AG04450 (cell line): Measurements from ENCODE around the gene ADSL. TPM values are rescaled to one million over a fixed set of nuclear protein-coding genes. Genes with fewer than 3 reads are reported as not detected.

ENCODE experiments used
- CTCF ChIA-PET: fragments of 300-600, 350-600 bp; formaldehyde crosslinking; extraction: SDS; loops from one replicate; lab custom pipeline; 2022; ENCODE audit warnings: antibody characterized with exemption, inconsistent platforms; lab: Charles Lee
- POLR2A ChIA-PET: fragments of 350-600 bp; formaldehyde crosslinking; extraction: SDS; loops from one replicate; lab custom pipeline; 2021; ENCODE audit warnings: antibody characterized with exemption, inconsistent platforms; lab: Yijun Ruan, JAX
- DNase-seq: peaks from one replicate; pipeline ENCODE4 v3.0.0-alpha.2; 2011; ENCODE audit warnings: low read depth, low spot score
- H3K27ac ChIP-seq: one replicate; pipeline ENCODE4 v1.5.1; 2012; ENCODE audit warnings: low read depth, low read length, control low read depth
- H3K27me3 ChIP-seq: one replicate; pipeline ENCODE4 v1.6.0; 2012; ENCODE audit warnings: low read length; ENCODE audit not compliant: control insufficient read depth, insufficient read depth
- H3K4me3 ChIP-seq: 2 replicates; pipeline ENCODE4 v1.5.1; 2011; ENCODE audit warnings: mild to moderate bottlenecking, low read depth, low read length, control low read depth
- H3K9me3 ChIP-seq: 2 replicates; pipeline ENCODE4 v1.5.1; 2012; ENCODE audit warnings: low read length; ENCODE audit not compliant: control insufficient read depth, insufficient read depth
- polyA plus RNA-seq: library from polyadenylated mRNA; depleted of rRNA; stranded (reverse); fragments of >200 nt; gene quantifications from 2 replicates; pipeline ENCODE4 v1.2.3, GENCODE V29; 2011
- TF ChIP-seq, protein P1 (sequence below): IDR thresholded peaks from 2 replicates; pipeline ENCODE4 v1.5.1; 2011; ENCODE audit warnings: low read depth, low read length, control low read depth, inconsistent platforms

ADSL gene
- polyA plus RNA-seq, 1 experiment = 116 TPM

DNA sequence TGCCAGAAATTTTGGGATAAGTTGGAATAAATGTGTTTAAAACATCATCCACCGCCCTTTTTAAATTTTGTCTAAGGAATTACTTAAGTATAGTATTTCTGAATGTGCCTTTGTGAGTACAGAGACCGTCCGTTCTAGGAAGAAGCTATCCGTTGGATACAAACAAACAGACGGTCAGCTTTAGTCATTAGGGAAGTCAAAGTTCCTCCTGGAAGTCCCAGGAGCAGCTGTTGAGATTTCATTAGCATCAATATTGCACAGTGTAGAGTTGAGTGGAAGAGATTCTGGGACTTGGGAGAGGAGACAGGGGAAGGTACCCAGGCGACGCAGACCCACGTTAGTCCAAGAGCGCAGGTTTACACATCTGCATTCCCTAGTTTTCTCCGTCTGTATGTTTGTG, 15.7 kb upstream of the ADSL start:
- Histone ChIP-seq H3K9me3 (no peaks in the 10 kb centered on the region), H3K27ac (no peak overlapping the region), H3K27me3 (no peaks in the 10 kb centered on the region), H3K4me3 (no peak overlapping the region)
- CTCF ChIA-PET = interaction anchor here (1.7 kb wide), 1 partner anchor 18 kb away, joined by 4 read pairs; no protein-coding TSS in a partner anchor
- TF ChIP-seq, protein P1, sequence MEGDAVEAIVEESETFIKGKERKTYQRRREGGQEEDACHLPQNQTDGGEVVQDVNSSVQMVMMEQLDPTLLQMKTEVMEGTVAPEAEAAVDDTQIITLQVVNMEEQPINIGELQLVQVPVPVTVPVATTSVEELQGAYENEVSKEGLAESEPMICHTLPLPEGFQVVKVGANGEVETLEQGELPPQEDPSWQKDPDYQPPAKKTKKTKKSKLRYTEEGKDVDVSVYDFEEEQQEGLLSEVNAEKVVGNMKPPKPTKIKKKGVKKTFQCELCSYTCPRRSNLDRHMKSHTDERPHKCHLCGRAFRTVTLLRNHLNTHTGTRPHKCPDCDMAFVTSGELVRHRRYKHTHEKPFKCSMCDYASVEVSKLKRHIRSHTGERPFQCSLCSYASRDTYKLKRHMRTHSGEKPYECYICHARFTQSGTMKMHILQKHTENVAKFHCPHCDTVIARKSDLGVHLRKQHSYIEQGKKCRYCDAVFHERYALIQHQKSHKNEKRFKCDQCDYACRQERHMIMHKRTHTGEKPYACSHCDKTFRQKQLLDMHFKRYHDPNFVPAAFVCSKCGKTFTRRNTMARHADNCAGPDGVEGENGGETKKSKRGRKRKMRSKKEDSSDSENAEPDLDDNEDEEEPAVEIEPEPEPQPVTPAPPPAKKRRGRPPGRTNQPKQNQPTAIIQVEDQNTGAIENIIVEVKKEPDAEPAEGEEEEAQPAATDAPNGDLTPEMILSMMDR = no peak
- no peak for DNase-seq
- POLR2A ChIA-PET = no interaction called here

- ChIA-PET CTCF (interaction anchor here (0.7 kb wide), 1 partner anchor 32 kb away, joined by 5 read pairs; no protein-coding TSS in a partner anchor), POLR2A (interaction anchor here (0.7 kb wide), 1 partner anchor 22 kb away, joined by 10 read pairs; no protein-coding TSS in a partner anchor)
- DNase-seq = no peak
- TF ChIP-seq, protein P1 = no peak
- Histone ChIP-seq H3K27ac (peak overlapping the region; percentile 60), H3K4me3 (no peak overlapping the region), H3K9me3 (no peaks in the 10 kb centered on the region), H3K27me3 (no peaks in the 10 kb centered on the region)
Observed at GRCh38 chr22:40331706-40332105, 14.6 kb upstream of the ADSL start.

DNA sequence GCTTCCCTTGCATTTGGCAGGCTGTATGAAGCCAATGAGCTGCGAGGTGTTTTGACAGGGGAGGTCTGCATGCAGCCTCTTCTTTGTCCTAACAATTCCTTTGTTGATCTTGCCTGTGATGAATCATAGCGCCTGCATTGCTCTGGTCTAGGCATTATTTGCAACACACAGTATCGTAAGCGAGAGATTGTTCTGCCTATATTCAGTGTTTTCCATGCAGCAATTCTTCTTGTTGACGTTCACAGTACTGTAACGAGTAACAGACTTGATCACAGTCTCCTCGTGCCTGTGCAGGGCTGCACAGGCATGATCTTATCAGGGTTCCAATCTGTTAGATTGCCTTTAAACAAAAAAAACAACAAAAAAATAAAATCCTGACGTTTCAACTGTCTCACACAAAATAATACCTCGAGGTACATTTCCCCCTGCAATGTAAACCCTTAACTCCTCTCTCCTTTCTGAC, 13.9 kb upstream of the ADSL start:
- POLR2A ChIA-PET = no interaction called here
- no peaks in the 10 kb centered on the region for H3K9me3 ChIP-seq
- no peaks in the 10 kb centered on the region for H3K27me3 ChIP-seq
- DNase-seq = peak; percentile 63
- no peak overlapping the region for H3K4me3 ChIP-seq
- H3K27ac ChIP-seq = peak overlapping the region; percentile 60
- CTCF ChIA-PET = no interaction called here
- TF ChIP-seq, protein P1 = no peak

GRCh38 chr22:40334060-40334459, 12.2 kb upstream of the ADSL start:
- Histone ChIP-seq H3K4me3 (no peak overlapping the region), H3K27ac (no peak overlapping the region), H3K9me3 (no peaks in the 10 kb centered on the region), H3K27me3 (no peaks in the 10 kb centered on the region)
- CTCF ChIA-PET = no interaction called here
- no peak for DNase-seq
- POLR2A ChIA-PET = no interaction called here
- TF ChIP-seq, protein P1 = no peak

DNA sequence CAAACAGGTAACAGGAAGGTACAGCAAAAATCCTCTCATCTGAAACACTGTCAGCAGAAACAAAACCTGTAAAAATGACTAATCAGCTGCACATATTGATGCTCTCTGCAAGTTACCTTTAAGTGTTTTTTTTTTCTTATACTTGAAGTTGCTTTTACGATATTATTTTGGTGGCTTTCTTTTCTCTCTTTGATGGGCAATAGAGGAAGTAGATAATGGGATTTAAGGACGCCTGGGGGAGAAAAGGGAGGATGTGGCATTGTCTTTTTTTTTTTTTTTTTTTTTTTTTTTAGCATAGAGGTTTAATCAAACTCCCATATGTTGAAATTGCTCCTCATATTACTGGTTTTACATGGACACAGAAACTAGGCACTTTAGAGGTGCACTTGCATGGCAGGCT, 11.4 kb upstream of the ADSL start:
- no peak overlapping the region for H3K27ac ChIP-seq
- no peaks in the 10 kb centered on the region for H3K9me3 ChIP-seq
- DNase-seq = no peak
- ChIA-PET POLR2A (interaction anchor here (0.6 kb wide), 1 partner anchor 24 kb away, joined by 3 read pairs; no protein-coding TSS in a partner anchor), CTCF (interaction anchor here (0.7 kb wide), 1 partner anchor 795 kb away, joined by 8 read pairs; no protein-coding TSS in a partner anchor)
- no peaks in the 10 kb centered on the region for H3K27me3 ChIP-seq
- TF ChIP-seq, protein P1 = no peak
- H3K4me3 ChIP-seq = no peak overlapping the region
